Liver (tissue), 9 donors: ENCODE data around the gene CDH15. TPM values are rescaled to one million over a fixed set of nuclear protein-coding genes. Genes with fewer than 3 reads are reported as not detected.

Source experiments
- DNase-seq: peaks from one replicate; pipeline ENCODE4 v3.0.0-alpha.2; 2017; ENCODE audit warnings: low spot score
- H3K27ac ChIP-seq, 2 donors: one replicate each; pipeline ENCODE4 v1.7.0; 2013; ENCODE audit warnings: inconsistent platforms in 2 of 2, low read length in 2 of 2, control low read depth in 1 of 2, low read depth in 1 of 2, mild to moderate bottlenecking in 1 of 2
- H3K27me3 ChIP-seq, 4 donors: one replicate each; pipeline versions ENCODE4 v1.6.1 to v1.7.0; 2013; ENCODE audit warnings: low read length in 3 of 4, inconsistent platforms in 1 of 4, mild to moderate bottlenecking in 1 of 4, moderate library complexity in 1 of 4; ENCODE audit not compliant: control insufficient read depth in 4 of 4, insufficient read depth in 4 of 4
- H3K36me3 ChIP-seq, 4 donors: one replicate each; pipeline versions ENCODE4 v1.6.1 to v1.7.0; 2013; ENCODE audit warnings: low read length in 3 of 4, mild to moderate bottlenecking in 3 of 4, low read depth in 1 of 4, moderate library complexity in 1 of 4; ENCODE audit not compliant: control insufficient read depth in 4 of 4, insufficient read depth in 3 of 4
- H3K4me1 ChIP-seq, 4 donors: one replicate each; pipeline versions ENCODE4 v1.6.1 to v1.7.0; 2013; ENCODE audit warnings: low read length in 3 of 4, mild to moderate bottlenecking in 3 of 4, moderate library complexity in 1 of 4; ENCODE audit not compliant: control insufficient read depth in 4 of 4, insufficient read depth in 4 of 4
- H3K4me3 ChIP-seq, 3 donors: one replicate each; pipeline versions ENCODE4 v1.6.1 to v1.7.0; 2013; ENCODE audit warnings: low read length in 3 of 3, control low read depth in 1 of 3, low read depth in 1 of 3, mild to moderate bottlenecking in 1 of 3
- H3K9ac ChIP-seq, 2 donors: one replicate each; pipeline ENCODE4 v1.7.0; 2013; ENCODE audit warnings: low read length in 2 of 2, mild to moderate bottlenecking in 2 of 2, moderate library complexity in 2 of 2, control low read depth in 1 of 2, low read depth in 1 of 2
- H3K9me3 ChIP-seq, 4 donors: one replicate each; pipeline versions ENCODE4 v1.6.1 to v1.7.0; 2013; ENCODE audit warnings: low read length in 3 of 4; ENCODE audit not compliant: control insufficient read depth in 4 of 4
- EGR1 ChIP-seq, 2 donors: IDR thresholded peaks; 2 replicates each; pipeline ENCODE4 v1.6.1; 2016 to 2018; ENCODE audit warnings: antibody characterized with exemption in 2 of 2, low read depth in 2 of 2
- FOXA1 ChIP-seq: IDR thresholded peaks from 2 replicates; pipeline ENCODE4 v1.6.1; 2016; ENCODE audit warnings: antibody characterized with exemption
- FOXA2 ChIP-seq: IDR thresholded peaks from 2 replicates; pipeline ENCODE4 v1.6.1; 2016; ENCODE audit warnings: antibody characterized with exemption
- GABPA ChIP-seq, 2 donors: IDR thresholded peaks in 1 of 2; conservative IDR thresholded peaks in 1 of 2; 2 replicates each; pipeline ENCODE4 v1.6.1; 2016; ENCODE audit warnings: antibody characterized with exemption in 2 of 2, mild to moderate bottlenecking in 1 of 2, moderate library complexity in 1 of 2
- HNF4A ChIP-seq, 2 donors: conservative IDR thresholded peaks; 2 replicates each; pipeline ENCODE4 v1.6.1; 2016; ENCODE audit warnings: antibody characterized with exemption in 2 of 2, mild to moderate bottlenecking in 2 of 2
- HNF4G ChIP-seq: IDR thresholded peaks from 2 replicates; pipeline ENCODE4 v1.6.1; 2016; ENCODE audit warnings: antibody characterized with exemption
- JUND ChIP-seq, 2 donors: IDR thresholded peaks; 2 replicates each; pipeline ENCODE4 v1.6.1; 2016; ENCODE audit warnings: antibody characterized with exemption in 2 of 2
- NR2F2 ChIP-seq: IDR thresholded peaks from 2 replicates; pipeline ENCODE4 v1.6.1; 2016; ENCODE audit warnings: antibody characterized with exemption
- RAD21 ChIP-seq, 2 donors: IDR thresholded peaks; 2 replicates each; pipeline ENCODE4 v1.6.1; 2016; ENCODE audit warnings: antibody characterized with exemption in 2 of 2, mild to moderate bottlenecking in 2 of 2
- RXRA ChIP-seq, 2 donors: IDR thresholded peaks; 2 replicates each; pipeline ENCODE4 v1.6.1; 2017 to 2018; ENCODE audit warnings: antibody characterized with exemption in 2 of 2, mild to moderate bottlenecking in 1 of 2
- SP1 ChIP-seq: IDR thresholded peaks from 2 replicates; pipeline ENCODE4 v1.6.1; 2018; ENCODE audit warnings: antibody characterized with exemption, mild to moderate bottlenecking
- TAF1 ChIP-seq: conservative IDR thresholded peaks from 2 replicates; pipeline ENCODE4 v1.6.1; 2016; ENCODE audit warnings: antibody characterized with exemption, mild to moderate bottlenecking
- YY1 ChIP-seq: IDR thresholded peaks from 2 replicates; pipeline ENCODE4 v1.6.1; 2016; ENCODE audit warnings: antibody characterized with exemption, mild to moderate bottlenecking
- WGBS: extraction: QIAGEN DNeasy Blood & Tissue Kit; methylation state at CpG from one replicate; pipeline ENCODE4 v1.1.7; 2013; 5-methylcytosine and 5-hydroxymethylcytosine counted together
- polyA plus RNA-seq, 2 donors: library from polyadenylated mRNA; stranded (reverse) in 1 of 2; unstranded in 1 of 2; fragments of 200-250 nt in 1 of 2; fragments of >200 nt in 1 of 2; fragmentation: Nextera tagmentation in 1 of 2; extraction: Ambion mirVana in 1 of 2; gene quantifications; one replicate each; pipeline versions ENCODE4 v1.2.1 to v1.2.3, GENCODE V29; 2013 to 2015
- total RNA-seq, 2 donors: library from RNA; depleted of rRNA; stranded (reverse); fragments of >200 nt; gene quantifications; one replicate each; pipeline ENCODE4 v1.2.3, GENCODE V29; 2014
- TF ChIP-seq, protein P1 (sequence below): IDR thresholded peaks from 2 replicates; pipeline ENCODE4 v1.6.1; 2016; ENCODE audit warnings: antibody characterized with exemption, mild to moderate bottlenecking
- TF ChIP-seq, protein P2 (sequence below): IDR thresholded peaks from 2 replicates; pipeline ENCODE4 v1.6.1; 2016; ENCODE audit warnings: antibody characterized with exemption
- TF ChIP-seq, protein P3 (sequence below): IDR thresholded peaks from 2 replicates; pipeline ENCODE4 v1.6.1; 2016; ENCODE audit warnings: antibody characterized with exemption
- TF ChIP-seq, protein P4 (sequence below): IDR thresholded peaks from 2 replicates; pipeline ENCODE4 v1.6.1; 2016; ENCODE audit warnings: antibody characterized with exemption
- TF ChIP-seq, protein P5 (sequence below): fragments of 150-350 bp; IDR thresholded peaks from 2 replicates; pipeline ENCODE4 v1.5.1; 2017; ENCODE audit warnings: improper control_type of control experiment, low read depth, low read length; ENCODE audit not compliant: missing input control
- donor health status: healthy.
- donor health status: healthy.
- donor health status: healthy.
- donor health status: healthy.
- donor health status: healthy.

Gene CDH15
- total and polyA plus RNA-seq, 4 donors = 0.12 TPM; not detected in 3

DNA sequence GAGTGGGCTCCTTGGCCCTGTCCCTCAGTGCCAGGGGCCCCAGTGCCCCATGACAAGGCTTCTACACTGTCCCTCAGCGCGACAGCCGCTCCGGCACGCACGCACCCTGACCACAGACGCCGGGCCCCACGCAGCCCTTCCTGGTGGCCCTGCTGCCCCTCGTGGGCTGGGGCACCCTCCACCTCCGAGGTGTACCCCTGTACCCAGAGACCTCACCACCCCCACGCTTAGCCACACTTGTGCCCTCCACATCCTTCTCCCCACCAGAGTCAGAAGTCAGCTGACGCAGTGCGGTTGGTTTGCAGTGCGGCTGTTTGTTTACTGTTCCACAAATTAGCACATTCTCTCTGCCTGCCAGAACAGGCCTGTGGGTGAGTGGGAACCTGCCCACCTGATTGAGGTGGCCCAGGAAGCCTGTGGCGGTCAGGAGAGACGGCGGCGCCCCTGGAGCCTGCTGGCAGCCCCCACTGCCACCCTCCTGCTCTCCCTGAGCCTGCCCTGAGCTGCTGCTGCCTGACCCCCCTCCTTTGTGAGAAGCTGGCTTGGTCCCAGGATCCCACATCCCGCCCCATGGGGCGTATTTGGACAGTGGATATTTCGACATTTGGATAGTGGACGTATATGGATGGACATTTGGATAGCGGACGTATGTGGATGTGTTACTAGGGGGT lies 38.0 kb upstream of the CDH15 start:
- Histone ChIP-seq H3K27ac (no peak overlapping the region), H3K9me3 (no peaks in the 10 kb centered on the region), H3K27me3 (no peaks in the 10 kb centered on the region), H3K4me1 (no peaks in the 10 kb centered on the region), H3K36me3 (peaks cover 3 to 27% (median 14%) of the 10 kb centered on the region in 4 donors), H3K4me3 (no peak overlapping the region), H3K9ac (no peak overlapping the region)
- 96% methylated on average over 25 of the region's 25 CpGs for WGBS
- TF ChIP-seq, protein P1, sequence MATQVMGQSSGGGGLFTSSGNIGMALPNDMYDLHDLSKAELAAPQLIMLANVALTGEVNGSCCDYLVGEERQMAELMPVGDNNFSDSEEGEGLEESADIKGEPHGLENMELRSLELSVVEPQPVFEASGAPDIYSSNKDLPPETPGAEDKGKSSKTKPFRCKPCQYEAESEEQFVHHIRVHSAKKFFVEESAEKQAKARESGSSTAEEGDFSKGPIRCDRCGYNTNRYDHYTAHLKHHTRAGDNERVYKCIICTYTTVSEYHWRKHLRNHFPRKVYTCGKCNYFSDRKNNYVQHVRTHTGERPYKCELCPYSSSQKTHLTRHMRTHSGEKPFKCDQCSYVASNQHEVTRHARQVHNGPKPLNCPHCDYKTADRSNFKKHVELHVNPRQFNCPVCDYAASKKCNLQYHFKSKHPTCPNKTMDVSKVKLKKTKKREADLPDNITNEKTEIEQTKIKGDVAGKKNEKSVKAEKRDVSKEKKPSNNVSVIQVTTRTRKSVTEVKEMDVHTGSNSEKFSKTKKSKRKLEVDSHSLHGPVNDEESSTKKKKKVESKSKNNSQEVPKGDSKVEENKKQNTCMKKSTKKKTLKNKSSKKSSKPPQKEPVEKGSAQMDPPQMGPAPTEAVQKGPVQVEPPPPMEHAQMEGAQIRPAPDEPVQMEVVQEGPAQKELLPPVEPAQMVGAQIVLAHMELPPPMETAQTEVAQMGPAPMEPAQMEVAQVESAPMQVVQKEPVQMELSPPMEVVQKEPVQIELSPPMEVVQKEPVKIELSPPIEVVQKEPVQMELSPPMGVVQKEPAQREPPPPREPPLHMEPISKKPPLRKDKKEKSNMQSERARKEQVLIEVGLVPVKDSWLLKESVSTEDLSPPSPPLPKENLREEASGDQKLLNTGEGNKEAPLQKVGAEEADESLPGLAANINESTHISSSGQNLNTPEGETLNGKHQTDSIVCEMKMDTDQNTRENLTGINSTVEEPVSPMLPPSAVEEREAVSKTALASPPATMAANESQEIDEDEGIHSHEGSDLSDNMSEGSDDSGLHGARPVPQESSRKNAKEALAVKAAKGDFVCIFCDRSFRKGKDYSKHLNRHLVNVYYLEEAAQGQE = no peak
- TF ChIP-seq TAF1 (no peak), FOXA1 (no peak), EGR1 (IDR thresholded peaks at IDR 0.05; ENCODE audit: low read depth in 2 of 2) (no peak), RAD21 (IDR thresholded peaks at IDR 0.05) (no peak), JUND (IDR thresholded peaks at IDR 0.05) (no peak), HNF4A (conservative IDR thresholded peaks at IDR 0.05) (no peak), RXRA (IDR thresholded peaks at IDR 0.05) (no peak), FOXA2 (no peak), HNF4G (no peak), NR2F2 (no peak), SP1 (no peak), GABPA (IDR thresholded peaks at IDR 0.05 in 1 of 2, conservative IDR thresholded peaks at IDR 0.05 in 1 of 2) (no peak), YY1 (no peak)
- TF ChIP-seq, protein P2, sequence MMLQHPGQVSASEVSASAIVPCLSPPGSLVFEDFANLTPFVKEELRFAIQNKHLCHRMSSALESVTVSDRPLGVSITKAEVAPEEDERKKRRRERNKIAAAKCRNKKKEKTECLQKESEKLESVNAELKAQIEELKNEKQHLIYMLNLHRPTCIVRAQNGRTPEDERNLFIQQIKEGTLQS = no peak
- TF ChIP-seq, protein P3, sequence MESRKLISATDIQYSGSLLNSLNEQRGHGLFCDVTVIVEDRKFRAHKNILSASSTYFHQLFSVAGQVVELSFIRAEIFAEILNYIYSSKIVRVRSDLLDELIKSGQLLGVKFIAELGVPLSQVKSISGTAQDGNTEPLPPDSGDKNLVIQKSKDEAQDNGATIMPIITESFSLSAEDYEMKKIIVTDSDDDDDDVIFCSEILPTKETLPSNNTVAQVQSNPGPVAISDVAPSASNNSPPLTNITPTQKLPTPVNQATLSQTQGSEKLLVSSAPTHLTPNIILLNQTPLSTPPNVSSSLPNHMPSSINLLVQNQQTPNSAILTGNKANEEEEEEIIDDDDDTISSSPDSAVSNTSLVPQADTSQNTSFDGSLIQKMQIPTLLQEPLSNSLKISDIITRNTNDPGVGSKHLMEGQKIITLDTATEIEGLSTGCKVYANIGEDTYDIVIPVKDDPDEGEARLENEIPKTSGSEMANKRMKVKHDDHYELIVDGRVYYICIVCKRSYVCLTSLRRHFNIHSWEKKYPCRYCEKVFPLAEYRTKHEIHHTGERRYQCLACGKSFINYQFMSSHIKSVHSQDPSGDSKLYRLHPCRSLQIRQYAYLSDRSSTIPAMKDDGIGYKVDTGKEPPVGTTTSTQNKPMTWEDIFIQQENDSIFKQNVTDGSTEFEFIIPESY = no peak
- TF ChIP-seq, protein P4, sequence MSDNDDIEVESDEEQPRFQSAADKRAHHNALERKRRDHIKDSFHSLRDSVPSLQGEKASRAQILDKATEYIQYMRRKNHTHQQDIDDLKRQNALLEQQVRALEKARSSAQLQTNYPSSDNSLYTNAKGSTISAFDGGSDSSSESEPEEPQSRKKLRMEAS = no peak
- TF ChIP-seq, protein P5, sequence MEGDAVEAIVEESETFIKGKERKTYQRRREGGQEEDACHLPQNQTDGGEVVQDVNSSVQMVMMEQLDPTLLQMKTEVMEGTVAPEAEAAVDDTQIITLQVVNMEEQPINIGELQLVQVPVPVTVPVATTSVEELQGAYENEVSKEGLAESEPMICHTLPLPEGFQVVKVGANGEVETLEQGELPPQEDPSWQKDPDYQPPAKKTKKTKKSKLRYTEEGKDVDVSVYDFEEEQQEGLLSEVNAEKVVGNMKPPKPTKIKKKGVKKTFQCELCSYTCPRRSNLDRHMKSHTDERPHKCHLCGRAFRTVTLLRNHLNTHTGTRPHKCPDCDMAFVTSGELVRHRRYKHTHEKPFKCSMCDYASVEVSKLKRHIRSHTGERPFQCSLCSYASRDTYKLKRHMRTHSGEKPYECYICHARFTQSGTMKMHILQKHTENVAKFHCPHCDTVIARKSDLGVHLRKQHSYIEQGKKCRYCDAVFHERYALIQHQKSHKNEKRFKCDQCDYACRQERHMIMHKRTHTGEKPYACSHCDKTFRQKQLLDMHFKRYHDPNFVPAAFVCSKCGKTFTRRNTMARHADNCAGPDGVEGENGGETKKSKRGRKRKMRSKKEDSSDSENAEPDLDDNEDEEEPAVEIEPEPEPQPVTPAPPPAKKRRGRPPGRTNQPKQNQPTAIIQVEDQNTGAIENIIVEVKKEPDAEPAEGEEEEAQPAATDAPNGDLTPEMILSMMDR = no peak
- no peak for DNase-seq
